Activated CD4-positive, alpha-beta memory T cell treated with anti-CD3 and anti-CD28 coated beads for 36 hours (primary cell): ENCODE results near the gene KIR2DL3. TPM values are rescaled to one million over a fixed set of nuclear protein-coding genes. Genes with fewer than 3 reads are reported as not detected.
"Not testable (repeated sequence)": the region's sequence is repeated elsewhere in the genome, so short reads cannot be mapped to it uniquely, and the experiment has no call there.

ENCODE experiments used
- CTCF ChIA-PET: fragments of 350-600 bp; sonication (Branson Sonifier 250); formaldehyde crosslinking; loops from one replicate; lab custom pipeline; 2021; ENCODE audit warnings: antibody characterized with exemption, inconsistent platforms; lab: Charles Lee
- POLR2A ChIA-PET: fragments of 350-600 bp; sonication (Branson Sonifier 250); formaldehyde crosslinking; loops from one replicate; lab custom pipeline; 2021; ENCODE audit warnings: antibody characterized with exemption; lab: Charles Lee
- DNase-seq: peaks from one replicate; pipeline ENCODE4 v3.0.0-alpha.2; 2020
- H3K27ac Mint-ChIP-seq: one replicate; pipeline ENCODE4 v1.8.0; 2021; ENCODE audit warnings: mixed read lengths
- H3K27me3 Mint-ChIP-seq: one replicate; pipeline ENCODE4 v1.8.0; 2021; ENCODE audit warnings: mixed read lengths
- H3K36me3 Mint-ChIP-seq: one replicate; pipeline ENCODE4 v1.8.0; 2021; ENCODE audit warnings: mixed read lengths
- H3K4me1 Mint-ChIP-seq: one replicate; pipeline ENCODE4 v1.8.0; 2021; ENCODE audit warnings: low read depth, mixed read lengths
- H3K4me3 Mint-ChIP-seq: one replicate; pipeline ENCODE4 v1.8.0; 2021; ENCODE audit warnings: mild to moderate bottlenecking, mixed read lengths
- H3K9me3 Mint-ChIP-seq: one replicate; pipeline ENCODE4 v1.8.0; 2021; ENCODE audit warnings: mixed read lengths
- intact Hi-C: fragments of 100-400 bp; cut with micrococcal nuclease; formaldehyde crosslinking; loops from one replicate; pipeline ENCODE4 v1.15.1; 2023
- total RNA-seq, 2 experiments: library from RNA; stranded (reverse); gene quantifications; one replicate each; pipeline ENCODE4 v1.2.3, GENCODE V29; 2021

The KIR2DL3 gene
- total RNA-seq, 2 experiments from 2014 or later: not detected

DNA sequence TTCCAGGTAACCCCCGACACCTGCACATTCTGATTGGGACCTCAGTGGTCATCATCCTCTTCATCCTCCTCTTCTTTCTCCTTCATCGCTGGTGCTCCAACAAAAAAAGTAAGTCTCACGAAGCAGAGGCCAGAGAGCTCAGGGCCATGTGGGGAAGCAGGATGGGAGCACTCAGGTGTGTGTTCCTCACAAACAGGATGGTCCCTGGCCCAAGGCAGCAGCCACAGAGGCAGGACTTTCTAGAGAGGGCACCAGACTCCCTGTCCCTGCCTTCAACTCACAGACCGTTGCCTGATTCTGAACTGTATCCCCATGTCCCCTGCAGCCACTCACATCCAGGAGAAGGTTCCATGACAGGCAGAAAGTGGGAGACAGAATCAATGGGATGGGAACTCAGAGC, 44.6 kb downstream of the KIR2DL3 start:
- DNase-seq, CTCF ChIA-PET, POLR2A ChIA-PET, H3K27ac Mint-ChIP-seq, H3K36me3 Mint-ChIP-seq, intact Hi-C loops, H3K4me1 Mint-ChIP-seq, H3K4me3 Mint-ChIP-seq, H3K9me3 Mint-ChIP-seq: not testable (repeated sequence)
- peaks cover 12% of the 10 kb centered on the region for H3K27me3 Mint-ChIP-seq

DNA sequence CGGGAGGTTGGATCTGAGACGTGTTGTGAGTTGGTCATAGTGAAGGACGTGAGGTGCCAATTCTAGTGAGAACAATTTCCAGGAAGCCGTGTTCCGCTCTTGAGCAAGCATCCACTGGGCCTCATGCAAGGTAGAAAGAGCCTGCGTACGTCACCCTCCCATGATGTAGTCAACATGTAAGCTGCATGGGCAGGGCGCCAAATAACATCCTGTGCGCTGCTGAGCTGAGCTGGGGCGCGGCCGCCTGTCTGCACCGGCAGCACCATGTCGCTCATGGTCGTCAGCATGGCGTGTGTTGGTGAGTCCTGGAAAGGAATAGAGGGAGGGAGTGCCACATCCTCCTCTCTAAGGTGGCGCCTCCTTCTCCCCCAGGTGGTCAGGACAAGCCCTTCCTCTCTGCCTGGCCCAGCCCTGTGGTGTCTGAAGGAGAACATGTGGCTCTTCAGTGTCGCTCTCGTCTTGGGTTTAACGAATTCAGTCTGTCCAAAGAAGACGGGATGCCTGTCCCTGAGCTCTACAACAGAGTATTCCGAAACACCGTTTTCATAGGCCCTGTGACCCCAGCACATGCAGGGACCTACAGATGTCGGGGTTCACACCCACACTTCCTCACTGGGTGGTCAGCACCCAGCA, 47.9 kb downstream of the KIR2DL3 start:
- H3K27ac Mint-ChIP-seq, DNase-seq, POLR2A ChIA-PET, H3K27me3 Mint-ChIP-seq, H3K4me3 Mint-ChIP-seq, H3K4me1 Mint-ChIP-seq, H3K36me3 Mint-ChIP-seq, CTCF ChIA-PET, intact Hi-C loops, H3K9me3 Mint-ChIP-seq: not testable (repeated sequence)

DNA sequence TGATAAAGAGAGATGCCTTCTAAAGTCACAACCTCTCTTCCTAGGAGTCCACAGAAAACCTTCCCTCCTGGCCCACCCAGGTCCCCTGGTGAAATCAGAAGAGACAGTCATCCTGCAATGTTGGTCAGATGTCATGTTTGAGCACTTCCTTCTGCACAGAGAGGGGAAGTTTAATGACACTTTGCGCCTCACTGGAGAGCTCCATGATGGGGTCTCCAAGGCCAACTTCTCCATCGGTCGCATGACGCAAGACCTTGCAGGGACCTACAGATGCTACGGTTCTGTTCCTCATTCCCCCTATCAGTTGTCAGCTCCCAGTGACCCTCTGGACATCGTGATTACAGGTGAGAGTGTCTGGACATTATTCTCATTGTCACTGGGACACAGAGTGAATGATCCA, 49.8 kb downstream of the KIR2DL3 start:
- H3K9me3 Mint-ChIP-seq, POLR2A ChIA-PET, H3K4me3 Mint-ChIP-seq, CTCF ChIA-PET, H3K4me1 Mint-ChIP-seq, intact Hi-C loops, DNase-seq, H3K27me3 Mint-ChIP-seq, H3K36me3 Mint-ChIP-seq, H3K27ac Mint-ChIP-seq: not testable (repeated sequence)

GRCh38 chr19:54790711-54791110, 52.4 kb downstream of the KIR2DL3 start:
- no peak for DNase-seq
- POLR2A ChIA-PET: no interaction called here
- no peak overlapping the region for H3K4me3 Mint-ChIP-seq
- CTCF ChIA-PET: no interaction called here
- H3K9me3 Mint-ChIP-seq: no peaks in the 10 kb centered on the region
- H3K27ac Mint-ChIP-seq: no peak overlapping the region
- H3K36me3 Mint-ChIP-seq: no peaks in the 10 kb centered on the region
- H3K4me1 Mint-ChIP-seq: peaks cover 11% of the 10 kb centered on the region
- intact Hi-C loops: no loop called here
- peaks cover 1% of the 10 kb centered on the region for H3K27me3 Mint-ChIP-seq

GRCh38 chr19:54791476-54791875, 53.2 kb downstream of the KIR2DL3 start:
- no peak for DNase-seq
- intact Hi-C loops: no loop called here
- ChIA-PET POLR2A (no interaction called here), CTCF (no interaction called here)
- Mint-ChIP-seq H3K36me3 (no peaks in the 10 kb centered on the region), H3K9me3 (no peaks in the 10 kb centered on the region), H3K27ac (no peak overlapping the region), H3K4me3 (no peak overlapping the region), H3K4me1 (peaks cover 11% of the 10 kb centered on the region), H3K27me3 (no peaks in the 10 kb centered on the region)

- Mint-ChIP-seq H3K4me1 (peaks cover 11% of the 10 kb centered on the region), H3K36me3 (no peaks in the 10 kb centered on the region), H3K27ac (no peak overlapping the region), H3K9me3 (no peaks in the 10 kb centered on the region), H3K27me3 (peaks cover 4% of the 10 kb centered on the region), H3K4me3 (peak overlapping the region; percentile 60)
- ChIA-PET CTCF (no interaction called here), POLR2A (interaction anchor here (0.7 kb wide), 1 partner anchor 98 kb away, joined by 3 read pairs; no protein-coding TSS in a partner anchor)
- intact Hi-C loops: no loop called here
- no peak for DNase-seq
Observed at GRCh38 chr19:54792814-54793213, 54.5 kb downstream of the KIR2DL3 start.

DNA sequence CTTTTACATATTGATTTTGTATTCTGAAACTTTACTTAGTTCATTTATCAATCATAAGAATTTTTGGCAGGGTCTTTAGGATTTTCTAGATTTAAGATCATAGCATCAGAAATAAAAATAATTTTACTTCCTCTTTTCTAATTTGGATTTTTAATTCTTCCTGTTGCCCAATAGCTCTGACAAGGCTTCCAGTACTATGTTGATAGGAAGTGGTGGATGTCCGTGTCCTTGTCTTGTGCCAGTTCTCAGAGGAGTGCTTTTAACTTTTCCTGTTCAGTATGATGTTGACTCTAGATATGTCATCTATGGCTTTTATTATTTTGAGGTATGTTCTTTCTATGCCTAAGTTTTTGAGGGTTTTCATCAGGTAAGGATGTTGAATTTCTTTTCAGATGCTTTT, 57.4 kb downstream of the KIR2DL3 start:
- CTCF ChIA-PET: interaction anchor here (0.6 kb wide), 1 partner anchor 1825 kb away, joined by 3 read pairs; no protein-coding TSS in a partner anchor
- Mint-ChIP-seq H3K4me3 (no peak overlapping the region), H3K9me3 (no peaks in the 10 kb centered on the region)

More for the DNA sequence above, 57.4 kb downstream of the KIR2DL3 start:
- no peak for DNase-seq
- POLR2A ChIA-PET: no interaction called here
- Mint-ChIP-seq H3K27me3 (peaks cover 9% of the 10 kb centered on the region), H3K36me3 (no peaks in the 10 kb centered on the region), H3K4me1 (peaks cover 11% of the 10 kb centered on the region), H3K27ac (no peak overlapping the region)
- intact Hi-C loops: no loop called here

Other genes starting within 250 kb of the KIR2DL3 start
- not detected for gene LAIR2, start 235.7 kb upstream of the KIR2DL3 start, total RNA-seq
- not detected for gene LILRA2, start 164.7 kb upstream of the KIR2DL3 start, total RNA-seq
- not detected for gene LILRA1, start 144.9 kb upstream of the KIR2DL3 start, total RNA-seq
- not detected for gene LILRB1, start 108.0 kb upstream of the KIR2DL3 start, total RNA-seq
- gene LILRB4, start 75.5 kb upstream of the KIR2DL3 start, total RNA-seq: not detected
- not detected for gene KIR3DL3, start 14.1 kb upstream of the KIR2DL3 start, total RNA-seq
- not detected for gene KIR2DL1, start 31.3 kb downstream of the KIR2DL3 start, total RNA-seq
- not detected for gene KIR2DL4, start 65.1 kb downstream of the KIR2DL3 start, total RNA-seq
- gene KIR3DL1, start 78.0 kb downstream of the KIR2DL3 start, total RNA-seq: not detected
- not detected for gene KIR2DS4, start 94.2 kb downstream of the KIR2DL3 start, total RNA-seq
- gene KIR3DL2, start 111.9 kb downstream of the KIR2DL3 start, total RNA-seq: under 1 TPM; 0.27 to 0.48 TPM
- gene FCAR, start 135.7 kb downstream of the KIR2DL3 start, total RNA-seq: not detected
- not detected for gene NCR1, start 167.6 kb downstream of the KIR2DL3 start, total RNA-seq
- gene NLRP7, start 209.0 kb downstream of the KIR2DL3 start, total RNA-seq: not detected
- 10 to 100 TPM in 1 of 2 experiments, 1 to 10 TPM in 1; 8.1 to 10.3 TPM for gene NLRP2, start 227.9 kb downstream of the KIR2DL3 start, total RNA-seq